Umbilical cord (tissue), 2 donors: ENCODE data around the gene EDNRB. TPM values are rescaled to one million over a fixed set of nuclear protein-coding genes. Genes with fewer than 3 reads are reported as not detected.
"Not testable (repeated sequence)": the region's sequence is repeated elsewhere in the genome, so short reads cannot be mapped to it uniquely, and the experiment has no call there.

Experiments used
- DNase-seq: peaks from one replicate; pipeline ENCODE4 v3.0.0-alpha.2; 2015; ENCODE audit warnings: low spot score
- total RNA-seq: library from RNA; depleted of rRNA; stranded (reverse); fragments of >200 nt; gene quantifications from one replicate; pipeline ENCODE4 v1.2.3, GENCODE V29; 2014; ENCODE audit warnings: low replicate concordance; ENCODE audit not compliant: insufficient read depth

EDNRB gene
- total RNA-seq, 1 donor from 2014 or later: 19.0 TPM

GRCh38 chr13:77896977-77897376 is 21.7 kb downstream of the EDNRB start:
- no peak for DNase-seq

GRCh38 chr13:77896536-77896935 is 22.1 kb downstream of the EDNRB start:
- no peak for DNase-seq

GRCh38 chr13:77894743-77895142 is 23.9 kb downstream of the EDNRB start:
- DNase-seq: no peak

- DNase-seq: no peak
Measured at GRCh38 chr13:77893066-77893465, 25.6 kb downstream of the EDNRB start.

- no peak for DNase-seq
Measured at GRCh38 chr13:77892491-77892890, 26.1 kb downstream of the EDNRB start.

GRCh38 chr13:77891486-77891885 is 27.1 kb downstream of the EDNRB start:
- DNase-seq: no peak

- no peak for DNase-seq
Measured at GRCh38 chr13:77891041-77891440, 27.6 kb downstream of the EDNRB start.

GRCh38 chr13:77883328-77883727 is 35.3 kb downstream of the EDNRB start:
- DNase-seq: no peak

- no peak for DNase-seq
Measured at GRCh38 chr13:77878190-77878589, 40.4 kb downstream of the EDNRB start.

- DNase-seq: no peak
Measured at GRCh38 chr13:77876176-77876575, 42.5 kb downstream of the EDNRB start.

GRCh38 chr13:77874406-77874805 is 44.2 kb downstream of the EDNRB start:
- peak; percentile 24 for DNase-seq

- no peak for DNase-seq
Measured at GRCh38 chr13:77872995-77873394, 45.6 kb downstream of the EDNRB start.

GRCh38 chr13:77871596-77871995 is 47.0 kb downstream of the EDNRB start:
- DNase-seq: no peak

- DNase-seq: no peak
Measured at GRCh38 chr13:77868717-77869116, 49.9 kb downstream of the EDNRB start.

- DNase-seq: no peak
Measured at GRCh38 chr13:77866971-77867370, 51.7 kb downstream of the EDNRB start.

GRCh38 chr13:77865622-77866021 is 53.0 kb downstream of the EDNRB start:
- DNase-seq: no peak

- DNase-seq: no peak
Measured at GRCh38 chr13:77863144-77863543, 55.5 kb downstream of the EDNRB start.

- DNase-seq: no peak
Measured at GRCh38 chr13:77861741-77862140, 56.9 kb downstream of the EDNRB start.

- peak; percentile 19 for DNase-seq
Measured at GRCh38 chr13:77860507-77860981, 58.1 kb downstream of the EDNRB start.

GRCh38 chr13:77859450-77859849 is 59.2 kb downstream of the EDNRB start:
- no peak for DNase-seq

- no peak for DNase-seq
Measured at GRCh38 chr13:77857531-77858209, 61.0 kb downstream of the EDNRB start.

GRCh38 chr13:77853703-77854102 is 64.9 kb downstream of the EDNRB start:
- no peak for DNase-seq

GRCh38 chr13:77848050-77848449 is 70.6 kb downstream of the EDNRB start:
- DNase-seq: not testable (repeated sequence)

- no peak for DNase-seq
Measured at GRCh38 chr13:77846173-77846572, 72.5 kb downstream of the EDNRB start.
